ENCODE measurements around the gene ESPN. TPM values are rescaled to one million over a fixed set of nuclear protein-coding genes. Genes with fewer than 3 reads are reported as not detected.

ESPN gene
- 0.18 TPM in 1 of 2 replicates, not detected in the other for total RNA-seq

GRCh38 chr1:6424619-6425593 lies at the start of gene ESPN:
TSS of gene ESPN (plus strand) at chr1:6424776. CDS start at chr1:6424956, 180 bp downstream.
- H3K4me3 Mint-ChIP-seq = peak within 1 kb of the TSS; percentile 55
- H3K9me3 Mint-ChIP-seq = no peaks in the 10 kb centered on the region
- H3K36me3 Mint-ChIP-seq (ENCODE audit: low read depth) = no peaks in the 10 kb centered on the region
- peaks cover 15% of the 10 kb centered on the region for H3K4me1 Mint-ChIP-seq
- H3K27ac Mint-ChIP-seq = no peak within 1 kb of the TSS
- ATAC-seq (ENCODE audit: low read depth) (peak; percentile 61), DNase-seq (no peak)
- ChIA-PET CTCF (no interaction called here), POLR2A (no interaction called here)
- intact Hi-C loops (cut with micrococcal nuclease) = no loop called here
- TF ChIP-seq CTCF (IDR thresholded peaks at IDR 0.05) = no peak
- peaks cover 49% of the 10 kb centered on the region for H3K27me3 Mint-ChIP-seq

GRCh38 chr1:6378096-6378746 lies 46.4 kb upstream of the ESPN start:
- DNase-seq = no peak
- H3K27me3 Mint-ChIP-seq = no peaks in the 10 kb centered on the region
- ATAC-seq (ENCODE audit: low read depth) = no peak
- H3K9me3 Mint-ChIP-seq = no peaks in the 10 kb centered on the region
- intact Hi-C loops (cut with micrococcal nuclease) = no loop called here
- ChIA-PET POLR2A (no interaction called here), CTCF (no interaction called here)
- no peaks in the 10 kb centered on the region for H3K36me3 Mint-ChIP-seq (ENCODE audit: low read depth)
- H3K4me1 Mint-ChIP-seq = no peaks in the 10 kb centered on the region
- H3K4me3 Mint-ChIP-seq = no peak overlapping the region
- TF ChIP-seq CTCF (IDR thresholded peaks at IDR 0.05) = no peak
- no peak overlapping the region for H3K27ac Mint-ChIP-seq

GRCh38 chr1:6380037-6380436 lies 44.5 kb upstream of the ESPN start:
- ChIA-PET POLR2A (interaction anchor here (0.6 kb wide), 1 partner anchor 101 kb away, joined by 3 read pairs; no protein-coding TSS in a partner anchor), CTCF (no interaction called here)
- intact Hi-C loops (cut with micrococcal nuclease) = no loop called here
- Mint-ChIP-seq H3K27me3 (no peaks in the 10 kb centered on the region), H3K36me3 (ENCODE audit: low read depth) (no peaks in the 10 kb centered on the region), H3K9me3 (no peaks in the 10 kb centered on the region), H3K27ac (no peak overlapping the region), H3K4me1 (no peaks in the 10 kb centered on the region), H3K4me3 (no peak overlapping the region)
- TF ChIP-seq CTCF (IDR thresholded peaks at IDR 0.05) = no peak
- DNase-seq = no peak
- no peak for ATAC-seq (ENCODE audit: low read depth)

GRCh38 chr1:6384135-6384534 lies 40.4 kb upstream of the ESPN start:
- H3K9me3 Mint-ChIP-seq = no peaks in the 10 kb centered on the region
- POLR2A ChIA-PET = no interaction called here
- DNase-seq (no peak), ATAC-seq (ENCODE audit: low read depth) (no peak)
- no peaks in the 10 kb centered on the region for H3K27me3 Mint-ChIP-seq
- no peak for TF ChIP-seq CTCF (IDR thresholded peaks at IDR 0.05)
- CTCF ChIA-PET = no interaction called here
- H3K4me1 Mint-ChIP-seq = no peaks in the 10 kb centered on the region
- intact Hi-C loops (cut with micrococcal nuclease) = no loop called here
- no peaks in the 10 kb centered on the region for H3K36me3 Mint-ChIP-seq (ENCODE audit: low read depth)
- H3K4me3 Mint-ChIP-seq = no peak overlapping the region
- H3K27ac Mint-ChIP-seq = no peak overlapping the region

- ATAC-seq (ENCODE audit: low read depth) (no peak), DNase-seq (no peak)
- TF ChIP-seq CTCF (IDR thresholded peaks at IDR 0.05) = no peak
- intact Hi-C loops (cut with micrococcal nuclease) = no loop called here
- CTCF ChIA-PET = no interaction called here
- Mint-ChIP-seq H3K27ac (no peak overlapping the region), H3K4me1 (no peaks in the 10 kb centered on the region), H3K36me3 (ENCODE audit: low read depth) (no peaks in the 10 kb centered on the region), H3K4me3 (no peak overlapping the region), H3K9me3 (no peaks in the 10 kb centered on the region), H3K27me3 (no peaks in the 10 kb centered on the region)
- POLR2A ChIA-PET = no interaction called here
These were observed 39.6 kb upstream of the ESPN start for GRCh38 chr1:6384962-6385361.
